ENCODE data around the gene MAB21L3. TPM values are rescaled to one million over a fixed set of nuclear protein-coding genes. Genes with fewer than 3 reads are reported as not detected.

Gene MAB21L3
- total RNA-seq, 1 donor from 2014 or later = 0.18 TPM

DNA sequence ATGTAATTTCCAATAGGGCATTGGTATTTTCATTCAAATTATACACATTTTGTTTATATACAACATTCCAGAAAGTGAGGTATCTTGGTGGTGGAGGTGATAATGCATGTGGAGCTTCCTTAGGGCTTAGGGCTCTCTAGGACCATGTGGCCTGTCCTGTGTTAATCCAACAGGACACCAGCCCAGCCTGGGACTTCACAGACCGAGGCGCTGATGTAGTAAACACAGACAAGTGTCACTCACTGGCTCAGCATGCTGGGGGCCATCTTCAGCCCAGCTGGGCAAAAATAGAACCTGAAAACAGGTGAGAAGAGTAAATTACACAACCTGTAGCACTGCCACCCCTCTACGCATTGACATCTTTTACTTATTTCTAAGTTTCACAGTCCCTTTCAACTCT is 66.7 kb downstream of the MAB21L3 start:
- H3K4me3 Mint-ChIP-seq (ENCODE audit: unreplicated experiment) = no peak overlapping the region
- DNase-seq (ENCODE audit: low spot score) = no peak
- no peaks in the 10 kb centered on the region for H3K9me3 Mint-ChIP-seq (ENCODE audit: unreplicated experiment)
- TF ChIP-seq, protein P1, sequence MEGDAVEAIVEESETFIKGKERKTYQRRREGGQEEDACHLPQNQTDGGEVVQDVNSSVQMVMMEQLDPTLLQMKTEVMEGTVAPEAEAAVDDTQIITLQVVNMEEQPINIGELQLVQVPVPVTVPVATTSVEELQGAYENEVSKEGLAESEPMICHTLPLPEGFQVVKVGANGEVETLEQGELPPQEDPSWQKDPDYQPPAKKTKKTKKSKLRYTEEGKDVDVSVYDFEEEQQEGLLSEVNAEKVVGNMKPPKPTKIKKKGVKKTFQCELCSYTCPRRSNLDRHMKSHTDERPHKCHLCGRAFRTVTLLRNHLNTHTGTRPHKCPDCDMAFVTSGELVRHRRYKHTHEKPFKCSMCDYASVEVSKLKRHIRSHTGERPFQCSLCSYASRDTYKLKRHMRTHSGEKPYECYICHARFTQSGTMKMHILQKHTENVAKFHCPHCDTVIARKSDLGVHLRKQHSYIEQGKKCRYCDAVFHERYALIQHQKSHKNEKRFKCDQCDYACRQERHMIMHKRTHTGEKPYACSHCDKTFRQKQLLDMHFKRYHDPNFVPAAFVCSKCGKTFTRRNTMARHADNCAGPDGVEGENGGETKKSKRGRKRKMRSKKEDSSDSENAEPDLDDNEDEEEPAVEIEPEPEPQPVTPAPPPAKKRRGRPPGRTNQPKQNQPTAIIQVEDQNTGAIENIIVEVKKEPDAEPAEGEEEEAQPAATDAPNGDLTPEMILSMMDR (IDR thresholded peaks at IDR 0.05; ENCODE audit: unreplicated experiment) = no peak
- H3K27ac Mint-ChIP-seq (ENCODE audit: unreplicated experiment) = peak overlapping the region; percentile 7
- H3K36me3 Mint-ChIP-seq (ENCODE audit: low read depth, unreplicated experiment) = no peaks in the 10 kb centered on the region
- no peaks in the 10 kb centered on the region for H3K4me1 Mint-ChIP-seq (ENCODE audit: unreplicated experiment)
- no peaks in the 10 kb centered on the region for H3K27me3 Mint-ChIP-seq (ENCODE audit: unreplicated experiment)

- Mint-ChIP-seq H3K27me3 (ENCODE audit: unreplicated experiment) (no peaks in the 10 kb centered on the region), H3K27ac (ENCODE audit: unreplicated experiment) (no peak overlapping the region), H3K4me3 (ENCODE audit: unreplicated experiment) (no peak overlapping the region), H3K36me3 (ENCODE audit: low read depth, unreplicated experiment) (no peaks in the 10 kb centered on the region), H3K4me1 (ENCODE audit: unreplicated experiment) (no peaks in the 10 kb centered on the region), H3K9me3 (ENCODE audit: unreplicated experiment) (no peaks in the 10 kb centered on the region)
- TF ChIP-seq, protein P1 (IDR thresholded peaks at IDR 0.05; ENCODE audit: unreplicated experiment) = no peak
- no peak for DNase-seq (ENCODE audit: low spot score)
Observed at GRCh38 chr1:116178837-116179236, 67.6 kb downstream of the MAB21L3 start.

DNA sequence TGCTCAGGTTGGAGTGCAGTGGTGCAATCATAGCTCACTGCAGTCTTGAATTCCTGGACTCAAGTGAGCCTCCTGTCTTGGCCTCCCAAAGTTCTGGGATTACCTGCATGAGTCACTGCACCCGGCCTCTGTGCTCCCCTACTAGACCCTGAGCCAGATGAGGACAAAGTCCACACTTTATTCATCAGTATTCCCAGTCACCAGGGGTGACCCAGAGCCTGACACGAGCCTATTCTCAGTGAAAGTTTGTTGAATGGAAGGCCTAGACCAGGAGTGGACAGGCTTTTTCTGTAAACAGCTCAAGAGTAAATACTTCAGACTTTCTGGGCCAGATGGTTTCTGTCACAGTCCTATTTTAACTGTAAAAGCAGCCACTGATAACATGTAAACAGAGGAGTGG is 68.2 kb downstream of the MAB21L3 start:
- Mint-ChIP-seq H3K4me1 (ENCODE audit: unreplicated experiment) (no peaks in the 10 kb centered on the region), H3K4me3 (ENCODE audit: unreplicated experiment) (no peak overlapping the region), H3K27ac (ENCODE audit: unreplicated experiment) (no peak overlapping the region), H3K27me3 (ENCODE audit: unreplicated experiment) (no peaks in the 10 kb centered on the region), H3K36me3 (ENCODE audit: low read depth, unreplicated experiment) (no peaks in the 10 kb centered on the region), H3K9me3 (ENCODE audit: unreplicated experiment) (no peaks in the 10 kb centered on the region)
- no peak for DNase-seq (ENCODE audit: low spot score)
- TF ChIP-seq, protein P1 (IDR thresholded peaks at IDR 0.05; ENCODE audit: unreplicated experiment) = no peak

GRCh38 chr1:116179964-116180363 is 68.8 kb downstream of the MAB21L3 start:
- TF ChIP-seq, protein P1 (IDR thresholded peaks at IDR 0.05; ENCODE audit: unreplicated experiment) = no peak
- no peaks in the 10 kb centered on the region for H3K27me3 Mint-ChIP-seq (ENCODE audit: unreplicated experiment)
- no peaks in the 10 kb centered on the region for H3K9me3 Mint-ChIP-seq (ENCODE audit: unreplicated experiment)
- no peak overlapping the region for H3K27ac Mint-ChIP-seq (ENCODE audit: unreplicated experiment)
- no peak for DNase-seq (ENCODE audit: low spot score)
- no peak overlapping the region for H3K4me3 Mint-ChIP-seq (ENCODE audit: unreplicated experiment)
- H3K4me1 Mint-ChIP-seq (ENCODE audit: unreplicated experiment) = no peaks in the 10 kb centered on the region
- H3K36me3 Mint-ChIP-seq (ENCODE audit: low read depth, unreplicated experiment) = no peaks in the 10 kb centered on the region

GRCh38 chr1:116182019-116182714 is 71.0 kb downstream of the MAB21L3 start:
- H3K4me1 Mint-ChIP-seq (ENCODE audit: unreplicated experiment) = no peaks in the 10 kb centered on the region
- H3K9me3 Mint-ChIP-seq (ENCODE audit: unreplicated experiment) = no peaks in the 10 kb centered on the region
- no peak for DNase-seq (ENCODE audit: low spot score)
- no peaks in the 10 kb centered on the region for H3K36me3 Mint-ChIP-seq (ENCODE audit: low read depth, unreplicated experiment)
- H3K4me3 Mint-ChIP-seq (ENCODE audit: unreplicated experiment) = no peak overlapping the region
- H3K27me3 Mint-ChIP-seq (ENCODE audit: unreplicated experiment) = peaks cover 2% of the 10 kb centered on the region
- TF ChIP-seq, protein P1 (IDR thresholded peaks at IDR 0.05; ENCODE audit: unreplicated experiment) = no peak
- H3K27ac Mint-ChIP-seq (ENCODE audit: unreplicated experiment) = no peak overlapping the region

Measured in endothelial cell (in vitro differentiated cells).